ENCODE results near the gene NFIX.

NFIX gene

GRCh38 chr19:13028027-13028426 lies 32.8 kb downstream of the NFIX start:
- H3K27ac ChIP-seq = peak overlapping the region; percentile 100
- TF ChIP-seq CTCF (conservative IDR thresholded peaks at IDR 0.05) = no peak

GRCh38 chr19:13029301-13029880 lies 34.1 kb downstream of the NFIX start:
- H3K27ac ChIP-seq = peak overlapping the region; percentile 100

GRCh38 chr19:13029893-13030292 lies 34.6 kb downstream of the NFIX start:
- H3K27ac ChIP-seq = peak overlapping the region; percentile 100
- TF ChIP-seq CTCF (conservative IDR thresholded peaks at IDR 0.05) = peak; percentile 86

More at GRCh38 chr19:13029301-13029880, 34.1 kb downstream of the NFIX start:
- TF ChIP-seq CTCF (conservative IDR thresholded peaks at IDR 0.05) = no peak

- H3K27ac ChIP-seq = peak overlapping the region; percentile 100
- no peak for TF ChIP-seq CTCF (conservative IDR thresholded peaks at IDR 0.05)
Observed at GRCh38 chr19:13031917-13032623, 36.8 kb downstream of the NFIX start.

GRCh38 chr19:13032837-13033236 lies 37.6 kb downstream of the NFIX start:
- peak overlapping the region; percentile 100 for H3K27ac ChIP-seq
- TF ChIP-seq CTCF (conservative IDR thresholded peaks at IDR 0.05) = no peak

GRCh38 chr19:13033244-13033643 lies 38.0 kb downstream of the NFIX start:
- H3K27ac ChIP-seq = peak overlapping the region; percentile 100
- no peak for TF ChIP-seq CTCF (conservative IDR thresholded peaks at IDR 0.05)

GRCh38 chr19:13033819-13034611 lies 38.7 kb downstream of the NFIX start:
- peak overlapping the region; percentile 100 for H3K27ac ChIP-seq
- peak; percentile 90 for TF ChIP-seq CTCF (conservative IDR thresholded peaks at IDR 0.05)
